Body of pancreas (tissue), 4 donors: ENCODE measurements around the gene ACKR3.

Experiments used
- POLR2A ChIP-seq, 3 donors: fragments of 450-650 bp; IDR thresholded peaks; one replicate each; pipeline ENCODE4 v1.6.1; 2016; ENCODE audit warnings: antibody characterized with exemption in 3 of 3, mild to moderate bottlenecking in 2 of 3
- TF ChIP-seq, protein P1 (sequence below), 7 experiments: fragments of 450-650 bp in 4 of 7; fragments of 200-600 bp in 3 of 7; sonication (generic) in 3 of 7; IDR thresholded peaks; one replicate each; pipeline ENCODE4 v1.5.1; 2016 to 2019; ENCODE audit warnings: antibody characterized with exemption in 7 of 7

DNA sequence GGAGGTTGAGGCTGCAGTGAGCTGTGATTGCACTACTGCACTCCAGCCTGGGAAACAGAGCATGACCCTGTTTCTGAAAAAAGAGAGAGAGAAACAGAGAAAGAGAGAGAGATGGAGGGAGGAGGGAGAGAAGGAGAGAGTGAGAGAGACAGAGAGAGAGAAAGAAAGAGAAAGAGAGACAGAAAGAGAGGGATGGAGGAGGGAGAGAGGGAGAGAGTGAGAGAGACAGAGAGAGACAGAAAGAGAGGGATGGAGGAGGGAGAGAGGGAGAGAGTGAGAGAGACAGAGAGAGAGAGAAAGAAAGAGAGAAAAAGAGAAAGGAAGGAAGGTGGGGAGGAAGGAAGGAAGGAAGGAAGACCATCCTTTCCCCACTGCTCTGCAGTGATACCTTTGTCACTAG, 48.1 kb upstream of the ACKR3 start:
- TF ChIP-seq, protein P1, sequence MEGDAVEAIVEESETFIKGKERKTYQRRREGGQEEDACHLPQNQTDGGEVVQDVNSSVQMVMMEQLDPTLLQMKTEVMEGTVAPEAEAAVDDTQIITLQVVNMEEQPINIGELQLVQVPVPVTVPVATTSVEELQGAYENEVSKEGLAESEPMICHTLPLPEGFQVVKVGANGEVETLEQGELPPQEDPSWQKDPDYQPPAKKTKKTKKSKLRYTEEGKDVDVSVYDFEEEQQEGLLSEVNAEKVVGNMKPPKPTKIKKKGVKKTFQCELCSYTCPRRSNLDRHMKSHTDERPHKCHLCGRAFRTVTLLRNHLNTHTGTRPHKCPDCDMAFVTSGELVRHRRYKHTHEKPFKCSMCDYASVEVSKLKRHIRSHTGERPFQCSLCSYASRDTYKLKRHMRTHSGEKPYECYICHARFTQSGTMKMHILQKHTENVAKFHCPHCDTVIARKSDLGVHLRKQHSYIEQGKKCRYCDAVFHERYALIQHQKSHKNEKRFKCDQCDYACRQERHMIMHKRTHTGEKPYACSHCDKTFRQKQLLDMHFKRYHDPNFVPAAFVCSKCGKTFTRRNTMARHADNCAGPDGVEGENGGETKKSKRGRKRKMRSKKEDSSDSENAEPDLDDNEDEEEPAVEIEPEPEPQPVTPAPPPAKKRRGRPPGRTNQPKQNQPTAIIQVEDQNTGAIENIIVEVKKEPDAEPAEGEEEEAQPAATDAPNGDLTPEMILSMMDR (IDR thresholded peaks at IDR 0.05), result no peak
- no peak for TF ChIP-seq POLR2A (IDR thresholded peaks at IDR 0.05)
